HEK293T (cell line): Measurements from ENCODE around the gene MND1.

Experiments
- ARNT ChIP-seq: fragments of 450-650 bp; IDR thresholded peaks from 2 replicates; pipeline ENCODE4 v1.6.1; 2017; ENCODE audit warnings: mild to moderate bottlenecking
- ZNF384 ChIP-seq: fragments of 450-650 bp; IDR thresholded peaks from 2 replicates; pipeline ENCODE4 v1.6.1; 2016

- no peak for TF ChIP-seq ZNF384
- TF ChIP-seq ARNT: no peak
Measured at GRCh38 chr4:153295131-153295755, 49.2 kb upstream of the MND1 start.
